ENCODE measurements around the gene EPB41L3.

Gene EPB41L3

GRCh38 chr18:5413447-5413846, 130.3 kb downstream of the EPB41L3 start:
- no peak for DNase-seq (ENCODE audit: low spot score)

GRCh38 chr18:5410582-5410981, 133.2 kb downstream of the EPB41L3 start:
- no peak for DNase-seq (ENCODE audit: low spot score)

DNA sequence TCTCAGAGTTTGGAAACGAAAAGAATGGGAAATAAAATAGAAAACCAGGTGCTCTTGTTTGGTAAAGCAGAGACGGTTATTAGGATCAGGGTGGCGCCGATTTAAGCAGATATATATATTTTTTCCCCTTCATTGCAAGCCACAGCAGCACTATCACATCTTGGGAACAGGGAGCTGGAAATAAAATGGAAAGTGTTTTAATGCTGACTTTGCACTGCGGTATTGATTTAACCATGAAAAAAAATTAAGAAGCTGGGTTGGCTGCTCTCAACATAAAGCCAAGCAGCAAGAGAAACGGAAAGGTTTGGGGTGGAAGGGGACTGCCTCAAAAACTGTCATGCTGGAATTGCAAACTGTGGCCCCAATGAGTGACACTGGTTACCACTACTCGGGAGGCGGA, 145.5 kb downstream of the EPB41L3 start:
- no peak for DNase-seq (ENCODE audit: low spot score)

DNA sequence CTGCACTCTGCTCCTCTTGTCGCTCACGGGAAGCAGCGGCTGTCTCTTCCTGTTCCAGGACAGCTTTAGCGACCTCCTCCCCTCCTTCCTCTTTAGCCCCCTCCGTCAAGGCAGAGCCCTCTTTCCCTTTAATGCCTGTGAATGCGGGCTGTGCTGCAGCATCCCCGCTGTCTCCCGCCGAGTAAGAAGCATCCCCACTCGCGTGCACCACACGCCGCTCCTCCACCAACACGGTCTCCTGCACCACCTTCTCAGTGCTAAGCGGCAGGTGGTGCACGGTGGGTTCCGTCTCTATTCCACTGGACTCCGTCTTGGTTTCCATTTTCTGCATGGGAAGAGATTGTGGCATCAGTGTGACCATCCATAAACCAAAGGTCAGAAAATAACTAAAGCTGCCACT, 146.7 kb downstream of the EPB41L3 start:
- DNase-seq (ENCODE audit: low spot score) = no peak

DNA sequence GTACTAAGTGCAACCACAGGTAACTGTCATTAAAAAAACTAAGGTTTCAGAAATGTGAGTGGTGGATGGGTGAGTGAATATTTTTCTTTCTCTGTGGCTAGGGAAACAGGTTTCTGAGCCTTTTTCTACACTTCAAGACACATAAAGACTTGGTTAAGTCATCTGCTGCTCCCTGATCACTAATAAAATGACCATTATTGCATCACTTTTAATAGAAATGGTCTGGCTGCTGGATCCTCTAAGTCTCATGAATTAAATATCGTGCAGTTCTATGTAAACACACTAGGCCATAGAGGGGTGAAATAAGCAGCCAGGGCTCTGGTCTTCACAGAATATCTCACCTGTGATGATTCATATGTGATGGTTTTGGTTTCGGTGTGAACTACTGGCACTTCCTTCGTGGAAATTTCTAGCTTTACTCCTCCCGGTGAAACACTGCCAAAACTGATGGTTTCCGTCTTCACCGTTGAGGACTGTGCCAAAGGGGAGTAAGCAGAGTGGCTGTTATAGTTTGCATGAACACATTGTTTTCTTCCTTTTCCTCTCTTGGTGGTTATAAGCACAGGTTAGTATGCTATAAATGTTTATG, 147.8 kb downstream of the EPB41L3 start:
- DNase-seq (ENCODE audit: low spot score) = no peak

GRCh38 chr18:5393779-5394178, 150.0 kb downstream of the EPB41L3 start:
- no peak for DNase-seq (ENCODE audit: low spot score)

DNA sequence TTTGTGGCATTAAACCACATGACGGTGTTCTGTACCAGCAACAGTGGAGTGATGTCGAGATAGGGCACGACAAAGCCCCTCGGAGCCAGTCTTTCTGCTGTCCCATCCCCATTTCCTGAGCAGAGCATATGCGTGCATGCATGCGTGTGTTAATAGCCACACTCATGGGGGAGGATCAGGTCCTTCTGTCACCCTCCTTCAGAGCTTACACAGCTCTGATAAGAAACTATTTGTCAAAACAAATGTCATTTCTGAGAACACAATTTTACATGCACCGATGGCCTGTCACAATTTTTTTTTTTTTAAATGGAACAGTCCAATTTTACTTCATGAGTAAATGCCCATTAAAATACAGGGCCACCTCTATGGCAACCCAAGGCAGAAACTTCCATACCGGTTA, 152.4 kb downstream of the EPB41L3 start:
- DNase-seq (ENCODE audit: low spot score) = no peak

GRCh38 chr18:5389356-5389755, 154.4 kb downstream of the EPB41L3 start:
- no peak for DNase-seq (ENCODE audit: low spot score)

GRCh38 chr18:5388896-5389295, 154.9 kb downstream of the EPB41L3 start:
- DNase-seq (ENCODE audit: low spot score) = no peak

DNA sequence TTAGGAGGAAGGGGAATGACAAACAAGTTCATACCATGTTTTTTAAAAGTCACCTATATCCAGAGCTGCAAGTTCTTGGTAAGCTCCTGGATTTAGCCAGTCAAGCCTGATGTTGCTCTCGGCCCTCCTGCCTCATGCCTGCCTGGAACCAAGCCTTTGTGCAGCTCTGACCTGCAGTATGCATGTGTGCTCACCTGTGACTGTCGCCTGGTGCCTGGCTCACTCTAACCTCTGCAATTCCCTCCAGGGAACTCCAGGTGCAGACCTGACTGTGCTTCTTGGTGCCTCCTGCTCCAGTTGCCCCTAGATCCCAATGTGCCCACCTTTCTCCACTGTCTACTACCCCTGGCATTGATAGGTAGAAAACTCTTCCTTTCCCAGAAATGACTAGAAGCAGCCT, 163.2 kb downstream of the EPB41L3 start:
- no peak for DNase-seq (ENCODE audit: low spot score)

DNA sequence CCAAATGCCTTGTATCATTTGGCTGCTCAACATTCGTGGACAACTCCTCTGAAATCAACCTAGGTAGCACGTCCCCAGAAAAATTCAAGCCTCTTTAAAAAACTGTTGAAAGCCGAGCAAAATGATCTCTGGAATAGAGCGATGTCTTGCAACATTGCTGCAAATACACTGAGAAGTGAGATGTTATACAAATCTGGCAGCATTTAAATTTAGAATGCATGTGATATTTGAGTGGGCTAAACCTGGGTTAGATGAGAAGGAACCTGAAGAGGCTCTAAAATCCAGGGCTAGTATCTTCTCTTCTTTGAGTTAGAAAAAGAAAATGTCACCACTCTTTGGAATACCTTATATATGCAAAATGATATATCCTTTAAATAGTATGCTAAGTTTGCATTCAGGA, 166.8 kb downstream of the EPB41L3 start:
- DNase-seq (ENCODE audit: low spot score) = no peak

GRCh38 chr18:5370332-5370731, 173.5 kb downstream of the EPB41L3 start:
- DNase-seq (ENCODE audit: low spot score) = no peak

DNA sequence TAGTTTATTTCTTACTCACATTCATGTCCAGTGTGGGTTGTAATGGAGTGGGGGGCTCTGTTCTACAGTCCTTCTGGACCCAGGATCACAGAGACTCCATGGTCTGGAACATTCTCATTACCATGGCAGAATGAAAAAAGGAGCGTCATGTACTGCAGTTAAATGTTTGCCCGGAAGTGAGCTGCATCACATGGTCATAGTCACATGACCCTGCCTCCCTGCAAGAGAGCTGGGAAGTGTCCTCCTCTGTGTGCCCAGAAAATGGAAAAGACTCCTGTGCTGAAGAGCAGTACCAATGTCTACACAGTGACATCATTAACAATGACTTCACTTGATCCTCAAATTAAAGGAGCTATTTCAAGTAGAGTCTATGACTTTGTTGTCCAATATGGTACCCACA, 174.3 kb downstream of the EPB41L3 start:
- DNase-seq (ENCODE audit: low spot score) = no peak

DNA sequence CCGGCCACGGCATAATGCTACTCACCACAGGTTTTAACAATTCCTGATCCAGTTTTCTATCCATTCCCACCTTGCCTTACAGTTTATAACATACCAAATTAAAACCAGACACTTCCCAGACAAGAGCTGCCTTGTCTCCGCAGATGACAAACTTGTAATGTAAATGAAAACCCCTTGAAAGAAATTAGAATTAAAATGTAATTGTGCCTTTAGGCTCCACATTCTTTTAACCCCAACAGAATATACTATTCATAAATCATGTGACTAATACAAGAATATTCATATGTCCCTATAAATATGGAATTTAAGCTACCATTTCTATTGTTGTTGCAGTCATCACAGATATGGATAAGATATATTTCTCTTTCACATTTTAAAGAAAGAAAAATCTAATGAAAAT, 178.4 kb downstream of the EPB41L3 start:
- no peak for DNase-seq (ENCODE audit: low spot score)

- DNase-seq (ENCODE audit: low spot score) = no peak
Observed at GRCh38 chr18:5350636-5351035, 193.2 kb downstream of the EPB41L3 start.
